ENCODE data around the gene EVC.

DNA sequence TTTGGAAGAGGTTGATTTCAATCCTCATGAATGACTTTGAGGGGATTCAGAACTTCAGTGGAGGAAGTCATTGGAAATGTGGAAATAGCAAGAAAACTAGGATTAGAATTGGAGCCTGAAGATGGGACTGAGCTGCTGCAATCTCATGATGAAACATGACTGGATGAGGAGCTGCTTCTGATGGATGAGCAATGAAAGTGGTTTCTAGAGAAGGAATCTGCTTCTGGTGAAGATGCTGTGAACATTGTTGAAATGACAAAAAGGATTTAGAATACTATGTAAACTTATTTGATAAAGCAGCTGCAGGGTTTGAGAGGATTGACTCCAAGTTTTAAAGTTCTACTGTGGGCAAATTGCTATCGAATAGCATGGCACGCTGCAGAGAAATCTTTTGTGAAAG, 27.1 kb downstream of the EVC start:
- TF ChIP-seq, protein P1, sequence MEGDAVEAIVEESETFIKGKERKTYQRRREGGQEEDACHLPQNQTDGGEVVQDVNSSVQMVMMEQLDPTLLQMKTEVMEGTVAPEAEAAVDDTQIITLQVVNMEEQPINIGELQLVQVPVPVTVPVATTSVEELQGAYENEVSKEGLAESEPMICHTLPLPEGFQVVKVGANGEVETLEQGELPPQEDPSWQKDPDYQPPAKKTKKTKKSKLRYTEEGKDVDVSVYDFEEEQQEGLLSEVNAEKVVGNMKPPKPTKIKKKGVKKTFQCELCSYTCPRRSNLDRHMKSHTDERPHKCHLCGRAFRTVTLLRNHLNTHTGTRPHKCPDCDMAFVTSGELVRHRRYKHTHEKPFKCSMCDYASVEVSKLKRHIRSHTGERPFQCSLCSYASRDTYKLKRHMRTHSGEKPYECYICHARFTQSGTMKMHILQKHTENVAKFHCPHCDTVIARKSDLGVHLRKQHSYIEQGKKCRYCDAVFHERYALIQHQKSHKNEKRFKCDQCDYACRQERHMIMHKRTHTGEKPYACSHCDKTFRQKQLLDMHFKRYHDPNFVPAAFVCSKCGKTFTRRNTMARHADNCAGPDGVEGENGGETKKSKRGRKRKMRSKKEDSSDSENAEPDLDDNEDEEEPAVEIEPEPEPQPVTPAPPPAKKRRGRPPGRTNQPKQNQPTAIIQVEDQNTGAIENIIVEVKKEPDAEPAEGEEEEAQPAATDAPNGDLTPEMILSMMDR (conservative IDR thresholded peaks at IDR 0.05; ENCODE audit: low read depth, low read length) = no peak
- no peak for TF ChIP-seq POLR2A (IDR thresholded peaks at IDR 0.05; ENCODE audit: low read depth, low read length)
- no peak for TF ChIP-seq RFX5 (IDR thresholded peaks at IDR 0.05; ENCODE audit: low read depth, low read length)
- no peak for TF ChIP-seq RCOR1 (IDR thresholded peaks at IDR 0.05; ENCODE audit: insufficient replicate concordance, low read length)
- no peak for TF ChIP-seq SMC3 (IDR thresholded peaks at IDR 0.05; ENCODE audit: low read depth, low read length)
- TF ChIP-seq, protein P2, sequence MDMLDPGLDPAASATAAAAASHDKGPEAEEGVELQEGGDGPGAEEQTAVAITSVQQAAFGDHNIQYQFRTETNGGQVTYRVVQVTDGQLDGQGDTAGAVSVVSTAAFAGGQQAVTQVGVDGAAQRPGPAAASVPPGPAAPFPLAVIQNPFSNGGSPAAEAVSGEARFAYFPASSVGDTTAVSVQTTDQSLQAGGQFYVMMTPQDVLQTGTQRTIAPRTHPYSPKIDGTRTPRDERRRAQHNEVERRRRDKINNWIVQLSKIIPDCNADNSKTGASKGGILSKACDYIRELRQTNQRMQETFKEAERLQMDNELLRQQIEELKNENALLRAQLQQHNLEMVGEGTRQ (IDR thresholded peaks at IDR 0.05; ENCODE audit: low read depth, low read length) = no peak
- TF ChIP-seq MXI1 (IDR thresholded peaks at IDR 0.05; ENCODE audit: borderline replicate concordance, low read depth, low read length) = no peak

Measured in IMR-90 (cell line).